WI38 (cell line): ENCODE data around the gene LIG1.
A peak's percentile ranks its signal among the peaks of the same experiment; 100 is the strongest.

Experiments
- H3K4me3 ChIP-seq: 2 replicates; pipeline ENCODE4 v1.5.1; 2011; ENCODE audit warnings: low read depth, mild to moderate bottlenecking, control low read depth, low read length
- CTCF ChIP-seq: IDR thresholded peaks from 2 replicates; pipeline ENCODE4 v1.5.1; 2012; ENCODE audit warnings: low read depth, mild to moderate bottlenecking, control low read depth, low read length

LIG1 gene

GRCh38 chr19:48181505-48181904 is 11.4 kb upstream of the LIG1 start:
- H3K4me3 ChIP-seq = no peak overlapping the region
- TF ChIP-seq CTCF = no peak

- no peak for TF ChIP-seq CTCF
- H3K4me3 ChIP-seq = no peak overlapping the region
Observed at GRCh38 chr19:48176226-48176625, 6.1 kb upstream of the LIG1 start.

DNA sequence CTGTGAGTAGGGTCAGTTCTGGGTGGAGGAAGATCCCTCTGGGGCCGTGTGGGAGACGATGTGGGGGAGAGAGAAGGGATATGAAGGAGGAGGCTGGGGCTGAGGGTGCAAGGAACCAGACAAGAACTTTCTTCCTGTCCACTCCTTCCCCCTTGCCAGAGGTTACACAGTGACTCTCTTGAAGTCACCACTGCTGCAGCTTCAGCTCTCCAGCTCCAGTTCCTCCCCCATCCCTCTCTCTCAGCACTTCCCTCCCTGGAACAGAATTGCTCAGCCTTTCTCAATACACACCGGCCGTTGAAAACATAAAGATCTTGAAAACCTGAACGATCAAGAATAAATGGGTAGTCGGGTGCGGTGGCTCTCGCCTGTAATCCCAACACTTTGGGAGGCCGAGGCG is 5.4 kb upstream of the LIG1 start:
- no peak for TF ChIP-seq CTCF
- H3K4me3 ChIP-seq = no peak overlapping the region

DNA sequence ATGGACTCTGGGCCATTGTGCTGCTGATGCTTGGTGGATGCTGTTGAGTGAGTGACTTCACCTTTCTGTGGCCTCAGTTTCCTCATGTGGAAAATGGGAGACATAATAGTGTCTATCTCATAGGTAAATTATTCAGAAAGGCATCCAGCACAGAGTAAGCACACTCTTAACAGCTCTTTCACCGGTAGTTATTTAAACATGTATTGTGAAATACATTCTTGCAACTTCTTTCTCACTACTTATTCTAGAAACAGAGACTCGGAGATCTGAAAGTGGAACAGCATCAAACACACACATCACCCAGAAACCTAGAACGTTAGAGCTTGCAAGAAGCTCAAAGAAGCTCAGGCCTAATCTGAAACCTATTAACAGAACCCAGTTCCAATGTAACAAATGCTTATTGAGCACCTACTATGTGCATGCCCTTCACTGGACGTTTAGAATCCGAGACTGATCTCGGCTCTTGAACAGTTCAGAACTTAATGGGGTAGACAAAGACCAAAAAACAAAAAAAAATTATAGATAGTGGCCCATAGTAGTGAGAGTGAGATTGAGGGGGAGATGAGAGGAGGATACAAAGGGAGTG is 4.4 kb upstream of the LIG1 start:
- no peak for TF ChIP-seq CTCF

DNA sequence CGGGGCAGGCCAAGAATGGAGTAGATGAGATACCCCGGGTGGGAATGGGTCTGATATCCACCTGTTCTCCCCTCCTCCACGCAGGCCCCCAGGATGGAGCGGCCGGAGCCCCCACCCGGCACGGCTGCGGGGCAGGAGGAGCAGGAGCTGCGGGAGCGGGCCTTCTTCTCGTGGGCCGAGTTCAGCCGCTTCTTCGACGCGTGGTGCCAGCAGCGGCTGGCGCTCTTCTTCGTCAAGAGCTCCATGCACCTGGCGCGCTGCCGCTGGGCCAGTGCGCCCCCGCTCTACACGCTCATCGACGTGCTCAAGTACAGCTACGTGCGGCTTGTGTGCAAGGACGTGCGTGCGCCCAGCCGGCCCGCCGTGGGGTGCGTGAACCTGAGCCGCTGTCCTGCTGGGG is 1.6 kb upstream of the LIG1 start:
- H3K4me3 ChIP-seq = no peak overlapping the region
- TF ChIP-seq CTCF = no peak

More for the DNA sequence above, 4.4 kb upstream of the LIG1 start:
- no peak overlapping the region for H3K4me3 ChIP-seq

DNA sequence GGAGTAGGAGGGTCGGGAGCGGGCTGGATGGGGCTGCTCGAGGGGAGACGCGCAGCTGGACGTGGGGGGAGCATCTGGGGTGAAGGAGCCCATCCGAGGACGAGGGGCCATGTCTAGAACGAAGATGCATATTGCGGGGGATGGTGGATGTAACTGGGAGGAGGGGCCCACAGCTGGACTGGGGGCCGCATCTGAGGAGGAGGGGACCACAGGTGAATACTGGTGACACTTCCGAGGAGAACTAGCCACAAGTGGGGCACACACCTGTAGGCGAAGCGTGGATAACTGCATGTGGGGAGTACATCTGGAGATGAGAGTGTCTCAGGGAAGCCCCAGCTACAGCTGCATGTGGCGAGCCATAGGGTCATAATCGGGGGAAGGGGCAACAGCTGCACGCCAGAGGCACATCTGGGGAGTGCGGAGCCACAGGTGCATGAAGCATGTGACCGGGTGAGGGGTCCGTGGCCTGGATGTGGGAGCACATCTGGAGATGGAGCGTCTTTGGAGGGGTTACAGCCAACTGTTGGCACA is 738 bp upstream of the LIG1 start:
- TF ChIP-seq CTCF = no peak
- peak overlapping the region; percentile 86 for H3K4me3 ChIP-seq

GRCh38 chr19:48169578-48169938 is 586 bp downstream of the LIG1 start:
- H3K4me3 ChIP-seq = peak overlapping the region; percentile 86
- TF ChIP-seq CTCF = no peak
